GOT3 (cell line): ENCODE results near the gene NEUROD1.

Experiments
- DNase-seq: peaks from one replicate; lab custom pipeline; 2025; ENCODE audit warnings: mixed read lengths; lab: John Stamatoyannopoulos, UW

The NEUROD1 gene

GRCh38 chr2:181679544-181679979 is 755 bp downstream of the NEUROD1 start:
- no peak for DNase-seq

GRCh38 chr2:181678861-181679543 is 1.3 kb downstream of the NEUROD1 start:
- no peak for DNase-seq

GRCh38 chr2:181677912-181678586 is 2.3 kb downstream of the NEUROD1 start:
- no peak for DNase-seq

- no peak for DNase-seq
Observed at GRCh38 chr2:181675254-181675653, 5.1 kb downstream of the NEUROD1 start.

DNA sequence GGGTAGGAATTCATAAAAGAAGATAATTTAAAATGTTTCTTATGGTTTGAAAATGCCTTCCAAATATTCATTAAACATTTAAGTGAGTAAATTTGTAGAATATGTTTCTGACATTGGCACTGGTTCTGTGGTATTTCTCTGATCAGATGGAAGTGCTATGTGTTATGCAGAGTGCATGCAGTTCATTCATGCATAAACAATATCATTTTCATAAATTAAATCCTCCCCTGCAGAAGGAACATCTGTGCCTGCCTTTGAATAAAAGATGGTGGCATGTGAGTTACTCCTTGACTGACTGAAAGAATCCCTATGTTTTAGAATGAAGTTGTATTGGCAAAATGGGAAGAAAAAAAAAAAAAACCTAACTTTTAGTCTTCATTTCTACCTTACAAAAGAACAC is 5.9 kb downstream of the NEUROD1 start:
- no peak for DNase-seq

DNA sequence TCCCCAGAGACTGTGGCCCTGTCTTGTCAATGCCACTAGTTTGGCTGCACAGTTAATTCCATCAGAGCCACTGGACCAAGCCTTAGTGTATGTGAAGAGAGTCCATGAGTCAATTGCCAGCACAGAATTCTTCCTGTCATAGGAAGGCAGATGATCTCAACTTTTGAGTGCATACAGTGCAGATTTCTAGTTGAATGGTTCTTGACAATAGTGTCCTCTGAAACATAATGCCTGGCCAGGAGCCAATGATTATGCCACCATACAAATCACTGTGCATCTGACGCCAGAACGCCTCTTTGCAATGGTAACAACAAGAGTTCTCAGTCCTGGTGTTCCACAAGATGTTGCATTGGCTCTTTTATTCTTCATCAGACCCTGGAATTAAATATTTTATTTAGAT is 7.1 kb downstream of the NEUROD1 start:
- no peak for DNase-seq

- DNase-seq = no peak
Observed at GRCh38 chr2:181672255-181673008, 7.9 kb downstream of the NEUROD1 start.

- no peak for DNase-seq
Observed at GRCh38 chr2:181670632-181671031, 9.7 kb downstream of the NEUROD1 start.

DNA sequence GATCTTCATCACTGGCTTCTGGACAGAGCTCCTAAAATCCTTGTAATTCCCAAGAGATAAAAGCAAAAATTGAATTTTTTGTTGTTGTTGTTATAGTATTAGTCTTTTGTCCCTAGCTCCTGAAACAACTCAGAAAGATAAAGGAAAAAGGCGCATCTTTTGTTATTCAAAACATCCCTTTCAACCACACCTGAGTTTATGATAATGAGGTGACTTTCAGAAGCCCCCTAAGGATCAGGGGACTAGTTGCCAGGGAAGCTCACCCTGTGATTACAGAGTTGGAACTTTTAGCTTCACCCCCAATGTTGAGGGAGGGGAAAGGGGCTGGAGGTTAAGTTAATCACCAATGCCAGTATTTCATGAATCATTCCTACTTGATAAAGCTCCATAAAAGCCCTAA is 13.1 kb downstream of the NEUROD1 start:
- DNase-seq = no peak

GRCh38 chr2:181662287-181662686 is 18.0 kb downstream of the NEUROD1 start:
- no peak for DNase-seq

- no peak for DNase-seq
Observed at GRCh38 chr2:181660181-181660580, 20.1 kb downstream of the NEUROD1 start.

- DNase-seq = no peak
Observed at GRCh38 chr2:181658444-181658843, 21.9 kb downstream of the NEUROD1 start.

DNA sequence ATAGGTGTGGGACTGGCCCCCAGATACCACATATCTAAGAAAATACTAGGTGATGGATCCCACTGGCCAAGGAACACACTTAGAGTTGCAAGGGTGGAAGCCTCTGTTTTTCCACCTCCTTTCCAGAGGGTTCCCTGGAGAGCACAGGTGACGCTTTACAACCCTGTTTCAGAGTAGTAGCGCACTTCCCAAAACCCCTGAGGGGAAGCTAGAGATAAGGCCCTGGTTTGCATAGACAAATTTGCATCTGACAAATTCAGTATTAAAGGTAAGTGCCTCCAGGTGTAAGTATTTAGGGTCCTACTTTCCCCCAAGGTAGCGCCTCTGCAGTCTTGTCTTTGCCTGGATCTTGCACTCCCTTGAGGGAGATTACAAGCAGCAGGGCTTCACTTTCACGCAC is 22.9 kb downstream of the NEUROD1 start:
- DNase-seq = no peak

- no peak for DNase-seq
Observed at GRCh38 chr2:181656450-181657291, 23.6 kb downstream of the NEUROD1 start, which contains the start of gene CERKL. CERKL (minus strand) TSS chr2:181657105; CDS start chr2:181657006, 99 bp downstream.

DNA sequence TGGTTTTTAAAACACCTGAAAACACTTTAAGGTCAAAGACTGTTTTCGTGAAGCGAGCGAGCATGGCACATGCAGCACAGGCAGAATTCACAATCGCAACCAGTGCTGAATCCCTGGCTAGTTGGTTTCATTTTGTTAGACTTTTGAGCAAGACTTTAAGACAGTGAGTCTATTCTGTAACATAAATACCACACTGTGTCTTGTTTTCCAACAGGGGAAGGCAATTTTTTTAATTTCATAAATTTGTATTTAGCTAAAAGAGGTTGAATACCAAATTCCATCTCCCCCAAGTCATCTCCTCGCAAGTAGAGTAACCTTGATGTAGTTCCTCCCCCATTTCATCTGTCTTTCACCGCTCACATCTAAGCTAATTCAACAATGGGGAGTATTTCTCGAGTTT is 24.8 kb downstream of the NEUROD1 start:
- DNase-seq = no peak

DNA sequence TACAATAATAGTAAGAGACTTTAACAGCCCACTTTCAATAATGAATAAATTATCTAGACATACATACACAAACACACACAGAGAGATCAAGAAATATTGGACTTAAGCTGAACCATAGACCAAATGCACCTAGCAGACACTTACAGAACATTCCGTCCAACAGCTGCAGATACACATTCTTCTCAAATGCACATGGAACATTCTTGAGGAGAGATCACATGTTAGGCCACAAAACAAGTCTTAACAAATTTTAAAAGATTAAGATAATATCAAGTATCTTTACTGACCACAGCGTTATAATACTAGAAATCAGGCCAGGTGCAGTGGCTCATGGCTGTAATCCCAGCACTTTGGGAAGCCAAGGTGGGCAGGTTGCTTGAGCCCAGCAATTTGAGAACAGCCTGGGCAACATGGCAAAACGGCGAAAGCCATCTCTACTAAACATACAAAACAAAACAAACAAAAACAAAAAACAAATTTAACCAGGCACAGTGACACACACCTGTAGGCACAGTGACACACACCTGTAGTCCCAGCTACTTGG is 30.8 kb downstream of the NEUROD1 start:
- no peak for DNase-seq

DNA sequence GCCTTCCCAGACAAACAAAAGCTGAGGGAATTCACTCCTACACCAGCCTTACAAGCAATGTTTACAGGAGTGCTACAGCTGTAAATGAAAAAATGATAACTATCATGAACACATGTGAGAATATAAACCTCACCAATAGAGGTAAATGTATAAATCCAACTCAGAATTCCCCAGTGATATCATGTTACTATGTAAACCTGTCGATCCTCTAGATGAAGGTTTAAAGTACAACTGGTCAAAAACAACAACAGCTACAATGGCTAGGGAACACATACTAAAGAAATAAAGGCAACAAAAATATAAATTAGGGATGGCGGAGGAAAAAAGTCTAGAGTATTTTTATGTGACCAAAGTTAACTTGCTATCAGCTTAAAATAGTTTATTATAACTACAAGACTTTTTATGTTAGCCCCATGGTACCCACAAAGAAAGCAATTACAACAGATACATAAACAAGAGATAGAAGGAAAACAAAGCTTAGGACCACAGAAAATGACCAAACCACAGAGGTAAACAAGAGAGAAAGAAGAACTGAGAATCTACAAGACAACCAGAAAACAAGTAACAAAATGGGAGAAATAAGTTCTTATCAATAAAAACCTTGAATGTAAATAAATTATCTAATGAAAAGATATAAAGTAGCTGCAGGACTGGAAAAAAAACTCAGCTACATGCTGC is 31.7 kb downstream of the NEUROD1 start:
- DNase-seq = no peak

DNA sequence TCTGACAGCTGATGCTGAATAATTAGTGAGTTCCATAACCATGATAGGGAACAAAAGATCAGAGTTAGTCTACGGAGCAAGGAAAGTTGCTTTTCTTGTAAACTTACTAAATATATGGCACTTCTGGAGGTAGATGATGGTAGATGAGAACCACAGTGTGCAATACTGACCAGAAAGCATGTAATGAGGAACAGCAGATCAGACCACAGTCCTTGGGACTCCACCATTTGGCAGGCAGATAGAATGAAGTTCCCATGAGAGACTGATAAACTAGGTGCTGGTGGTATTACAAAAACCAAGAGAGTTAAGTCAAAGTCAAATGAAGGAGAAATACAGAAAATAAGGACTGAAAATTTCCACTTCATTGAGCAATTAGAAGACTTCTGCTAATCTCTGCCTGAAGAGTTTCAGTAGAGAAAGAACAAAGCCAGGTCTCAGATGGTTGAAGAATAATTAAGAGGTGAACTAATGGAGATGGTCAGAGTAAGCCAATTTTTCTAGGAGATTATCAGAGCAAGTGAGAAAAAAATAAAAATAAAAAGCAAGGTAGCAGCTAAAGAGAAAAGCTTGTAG is 33.8 kb downstream of the NEUROD1 start:
- DNase-seq = no peak

GRCh38 chr2:181643151-181643550 is 37.2 kb downstream of the NEUROD1 start:
- DNase-seq = no peak

DNA sequence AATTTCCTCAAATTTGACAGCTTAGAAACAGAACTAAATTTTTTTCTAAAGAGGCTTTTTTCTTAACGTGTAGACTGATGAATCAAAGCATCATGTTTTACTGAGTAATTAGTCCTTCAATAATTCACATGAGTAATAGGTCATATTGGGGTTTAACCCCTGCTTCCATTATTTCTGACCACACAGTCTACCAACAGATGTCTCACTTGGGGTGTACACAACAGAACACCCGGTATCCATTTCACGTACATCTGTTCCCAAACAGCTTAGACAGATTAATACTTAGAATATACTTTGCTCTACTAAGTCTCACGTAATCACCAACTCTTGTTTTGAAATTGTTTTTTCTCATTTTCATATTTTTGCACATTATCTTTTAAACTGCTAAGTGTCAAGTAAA is 38.2 kb downstream of the NEUROD1 start:
- DNase-seq = no peak

DNA sequence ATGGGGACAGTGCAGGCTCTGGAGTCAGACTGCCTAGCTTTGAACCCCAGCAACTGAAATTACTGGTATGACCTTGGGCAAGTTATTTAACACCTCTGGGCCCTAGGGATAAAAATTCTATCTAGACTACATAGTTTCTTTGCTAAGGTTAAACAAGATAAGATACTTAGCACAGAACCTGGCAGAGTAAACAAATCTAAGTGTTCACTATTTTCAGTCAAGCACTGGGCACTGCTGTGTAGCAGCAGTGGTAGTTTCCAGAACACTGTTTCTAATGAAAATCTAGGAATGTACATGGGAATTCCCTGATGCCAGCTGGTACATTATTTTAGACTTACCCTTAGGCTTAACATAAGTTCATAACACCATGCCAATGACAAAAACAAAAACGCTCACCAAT is 40.6 kb downstream of the NEUROD1 start:
- DNase-seq = no peak
